Stimulated activated CD4-positive, alpha-beta T cell treated with anti-CD3 and anti-CD28 coated beads, Interleukin-12 subunit alpha, Interleukin-12 subunit beta, amount 100 ng/mL, for 48 hours (primary cell): ENCODE measurements around the gene PCNP.
"Not testable (repeated sequence)": the region's sequence is repeated elsewhere in the genome, so short reads cannot be mapped to it uniquely, and the experiment has no call there.

Experiments used
- DNase-seq, 3 donors: peaks; one replicate each; pipeline ENCODE4 v3.0.0-alpha.2; 2020; ENCODE audit warnings: low read depth in 2 of 3, low spot score in 1 of 3

Gene PCNP

GRCh38 chr3:101561630-101562328 lies 12.2 kb upstream of the PCNP start, which contains the start of gene TRMT10C:
Gene TRMT10C, plus strand, starts transcription at chr3:101561868. Its CDS starts 2,914 bp downstream, at chr3:101564782.
- DNase-seq = peak; percentile 87 to 89 (median 88)

GRCh38 chr3:101567528-101568317 lies 6.3 kb upstream of the PCNP start:
- DNase-seq = peak; percentile 36 to 65 (median 40)

- no peak for DNase-seq
Measured at GRCh38 chr3:101571028-101571895, 2.7 kb upstream of the PCNP start.

GRCh38 chr3:101574388-101575112 lies 570 bp downstream of the PCNP start:
- peak in 2 of 3 donors; percentile 31 to 38 for DNase-seq

- DNase-seq = no peak
Measured at GRCh38 chr3:101577286-101577685, 3.3 kb downstream of the PCNP start.

GRCh38 chr3:101588616-101589015 lies 14.6 kb downstream of the PCNP start:
- DNase-seq = no peak

GRCh38 chr3:101591071-101591470 lies 17.1 kb downstream of the PCNP start:
- no peak for DNase-seq

- DNase-seq = no peak
Measured at GRCh38 chr3:101602731-101603130, 28.8 kb downstream of the PCNP start.

GRCh38 chr3:101603184-101603583 lies 29.2 kb downstream of the PCNP start:
- no peak for DNase-seq

GRCh38 chr3:101605398-101605797 lies 31.4 kb downstream of the PCNP start:
- not testable (repeated sequence) for DNase-seq

- DNase-seq = no peak
Measured at GRCh38 chr3:101611023-101611422, 37.0 kb downstream of the PCNP start.

GRCh38 chr3:101613014-101613413 lies 39.0 kb downstream of the PCNP start:
- not testable (repeated sequence) for DNase-seq

- no peak for DNase-seq
Measured at GRCh38 chr3:101615525-101615924, 41.5 kb downstream of the PCNP start.

GRCh38 chr3:101617478-101617877 lies 43.5 kb downstream of the PCNP start:
- no peak for DNase-seq

- DNase-seq = no peak
Measured at GRCh38 chr3:101618726-101619125, 44.7 kb downstream of the PCNP start.

GRCh38 chr3:101619734-101620133 lies 45.8 kb downstream of the PCNP start:
- DNase-seq = no peak

- no peak for DNase-seq
Measured at GRCh38 chr3:101623656-101624055, 49.7 kb downstream of the PCNP start.

- no peak for DNase-seq
Measured at GRCh38 chr3:101624857-101625256, 50.9 kb downstream of the PCNP start.

GRCh38 chr3:101625879-101626278 lies 51.9 kb downstream of the PCNP start:
- no peak for DNase-seq

GRCh38 chr3:101629219-101629618 lies 55.2 kb downstream of the PCNP start:
- DNase-seq = no peak
